A549 (cell line): ENCODE results near the gene PTRHD1. TPM values are rescaled to one million over a fixed set of nuclear protein-coding genes. Genes with fewer than 3 reads are reported as not detected.
A peak's percentile ranks its signal among the peaks of the same experiment; 100 is the strongest.

Experiments
- ATAC-seq, 2 experiments: fragments of 200-7000 bp in 1 of 2; fragments of >200 bp in 1 of 2; cut with Nextera tagmentation in 1 of 2; cut with Tn5 transposase in 1 of 2; 3 replicates each; pipeline versions ENCODE4 v1.8.0 to v1.9.1; 2018 to 2020; ENCODE audit warnings: mild to moderate bottlenecking in 1 of 2, moderate library complexity in 1 of 2
- CTCF ChIA-PET: fragments of 300-600 bp; sonication (Branson Sonifier 250); formaldehyde crosslinking; extraction: SDS; loops from one replicate; lab custom pipeline; 2021; ENCODE audit warnings: antibody characterized with exemption, inconsistent platforms; lab: Yijun Ruan, JAX
- POLR2A ChIA-PET: fragments of 350-600 bp; formaldehyde crosslinking; extraction: SDS; loops from one replicate; lab custom pipeline; 2021; ENCODE audit warnings: antibody characterized with exemption, inconsistent platforms; lab: Yijun Ruan, JAX
- DNase-seq, 2 experiments: peaks; one replicate each; pipeline versions ENCODE4 v3.0.0 to v3.0.0-alpha.2; 2011 to 2016; ENCODE audit warnings: low read depth in 1 of 2, low spot score in 1 of 2
- FAIRE-seq: peaks from 2 replicates; lab custom pipeline; 2011; peaks lifted over from hg19 to GRCh38; lab: Jason Lieb, UNC
- H3K27ac ChIP-seq, 2 experiments: fragments of >200 bp; sonication (Bioruptor Twin); formaldehyde crosslinking; 3 replicates each; pipeline ENCODE4 v1.5.1; 2016 to 2017
- H3K4me1 ChIP-seq: fragments of >200 bp; sonication (Bioruptor Twin); formaldehyde crosslinking; 3 replicates; pipeline ENCODE4 v1.6.1; 2016
- H3K4me2 ChIP-seq: fragments of >200 bp; sonication (Bioruptor Twin); formaldehyde crosslinking; 3 replicates; pipeline ENCODE4 v1.6.1; 2016
- H3K4me3 ChIP-seq: fragments of >200 bp; sonication (Bioruptor Twin); formaldehyde crosslinking; 3 replicates; pipeline ENCODE4 v1.5.1; 2016
- H3K9me3 ChIP-seq: fragments of >200 bp; sonication (Bioruptor Twin); formaldehyde crosslinking; 3 replicates; pipeline ENCODE4 v1.6.1; 2016
- BHLHE40 ChIP-seq: IDR thresholded peaks from 2 replicates; pipeline ENCODE4 v1.6.1; 2012; ENCODE audit warnings: low read depth, low read length, inconsistent platforms
- CBX2 ChIP-seq: fragments of 200-600 bp; sonication (generic); IDR thresholded peaks from 2 replicates; pipeline ENCODE4 v1.6.1; 2016; ENCODE audit warnings: low read depth, mild to moderate bottlenecking, borderline replicate concordance
- CEBPB ChIP-seq, 2 experiments: fragments of >200 bp in 1 of 2; sonication (Bioruptor Twin) in 1 of 2; formaldehyde crosslinking in 1 of 2; IDR thresholded peaks; 2 replicates each; pipeline ENCODE4 v1.6.1; 2012 to 2016
- EP300 ChIP-seq, 2 experiments: fragments of >200 bp; sonication (Bioruptor Twin); formaldehyde crosslinking; IDR thresholded peaks; 2 replicates in 1 of 2; 3 replicates in 1 of 2; pipeline ENCODE4 v1.6.1; 2016 to 2017
- ESRRA ChIP-seq: fragments of 150-350 bp; IDR thresholded peaks from 2 replicates; pipeline ENCODE4 v1.6.1; 2014; ENCODE audit warnings: mild to moderate bottlenecking, low read length, borderline replicate concordance
- FOSB ChIP-seq: fragments of 250-450 bp; sonication (Bioruptor Pico); IDR thresholded peaks from 2 replicates; pipeline ENCODE4 v1.5.0; 2020; ENCODE audit warnings: mild to moderate bottlenecking, moderate library complexity
- FOXS1 ChIP-seq: fragments of 250-450 bp; sonication (Bioruptor Pico); IDR thresholded peaks from 2 replicates; pipeline ENCODE4 v1.5.0; 2020; ENCODE audit warnings: mild to moderate bottlenecking, moderate library complexity
- GATA3 ChIP-seq: IDR thresholded peaks from 2 replicates; pipeline ENCODE4 v1.6.1; 2012; ENCODE audit warnings: borderline replicate concordance
- HDAC2 ChIP-seq: fragments of 200-600 bp; sonication (generic); IDR thresholded peaks from 2 replicates; pipeline ENCODE4 v1.6.1; 2016
- HOXB5 ChIP-seq: fragments of 250-450 bp; sonication (Bioruptor Pico); IDR thresholded peaks from 2 replicates; pipeline ENCODE4 v1.5.0; 2020; ENCODE audit warnings: mild to moderate bottlenecking, moderate library complexity
- MYC ChIP-seq: IDR thresholded peaks from 2 replicates; pipeline ENCODE4 v1.6.1; 2012; ENCODE audit warnings: mild to moderate bottlenecking, inconsistent platforms, low read length, improper control_type of control experiment, borderline replicate concordance
- NFE2L2 ChIP-seq: fragments of 150-350 bp; conservative IDR thresholded peaks from 2 replicates; pipeline ENCODE4 v1.6.1; 2014; ENCODE audit warnings: low read length
- NPAS2 ChIP-seq: fragments of 250-450 bp; sonication (Bioruptor Pico); IDR thresholded peaks from 2 replicates; pipeline ENCODE4 v1.8.0; 2022; ENCODE audit warnings: mild to moderate bottlenecking, moderate library complexity, borderline replicate concordance
- POLR2AphosphoS2 ChIP-seq: conservative IDR thresholded peaks from 2 replicates; pipeline ENCODE4 v1.6.1; 2012; ENCODE audit warnings: low read length, improper control_type of control experiment, inconsistent platforms
- RARB ChIP-seq: fragments of 250-450 bp; sonication (Bioruptor Pico); IDR thresholded peaks from 2 replicates; pipeline ENCODE4 v1.8.0; 2021; ENCODE audit warnings: mild to moderate bottlenecking, moderate library complexity
- RCOR1 ChIP-seq: fragments of 150-350 bp; IDR thresholded peaks from 2 replicates; pipeline ENCODE4 v1.6.1; 2014; ENCODE audit warnings: antibody characterized with exemption, low read length, low read depth
- TFCP2L1 ChIP-seq: fragments of 250-450 bp; sonication (Bioruptor Pico); IDR thresholded peaks from 2 replicates; pipeline ENCODE4 v1.5.0; 2021; ENCODE audit warnings: mild to moderate bottlenecking
- TP53 ChIP-seq: fragments of 250-450 bp; sonication (Bioruptor Pico); IDR thresholded peaks from 2 replicates; pipeline ENCODE4 v1.5.0; 2021; ENCODE audit warnings: mild to moderate bottlenecking, moderate library complexity
- ZFP36 ChIP-seq: fragments of 450-650 bp; IDR thresholded peaks from 2 replicates; pipeline ENCODE4 v1.6.1; 2014; ENCODE audit warnings: borderline replicate concordance; ENCODE audit not compliant: partially characterized antibody
- ZNF302 ChIP-seq: fragments of 250-450 bp; sonication (Bioruptor Pico); IDR thresholded peaks from 2 replicates; pipeline ENCODE4 v1.9.0; 2021; ENCODE audit warnings: inconsistent platforms, mild to moderate bottlenecking, moderate library complexity
- WGBS: methylation state at CpG from one replicate; pipeline ENCODE4 v1.1.6; 2017; ENCODE audit errors: missing lambda C conversion rate; 5-methylcytosine and 5-hydroxymethylcytosine counted together
- polyA plus RNA-seq, 4 experiments: library from polyadenylated mRNA; depleted of rRNA in 3 of 4; stranded (reverse); fragments of >200 nt; fragmentation: RNase III in 1 of 4; extraction: RNeasy Plus Mini Kit Qiagen cat#74134 plus additional on column Dnase treatment in 1 of 4; gene quantifications; 2 replicates in 3 of 4; 3 replicates in 1 of 4; pipeline ENCODE4 v1.2.3, GENCODE V29; 2011 to 2017
- TF ChIP-seq, protein P1 (sequence below): IDR thresholded peaks from 2 replicates; pipeline ENCODE4 v1.6.1; 2012; ENCODE audit warnings: low read depth, borderline replicate concordance
- TF ChIP-seq, protein P2 (sequence below): fragments of >200 bp; sonication (Bioruptor Twin); formaldehyde crosslinking; IDR thresholded peaks from 2 replicates; pipeline ENCODE4 v1.6.1; 2016
- TF ChIP-seq, protein P3 (sequence below): fragments of 150-350 bp; IDR thresholded peaks from 2 replicates; pipeline ENCODE4 v1.6.1; 2014; ENCODE audit warnings: low read depth, mild to moderate bottlenecking, low read length
- TF ChIP-seq, protein P4 (sequence below): fragments of 200-600 bp; sonication (generic); IDR thresholded peaks from 2 replicates; pipeline ENCODE4 v1.6.1; 2016; ENCODE audit warnings: antibody characterized with exemption, mild to moderate bottlenecking, moderate library complexity

PTRHD1 gene
- polyA plus RNA-seq, 2 of the 4 experiments (the other 2 are of a cell fraction), result 44.9 to 86.6 TPM

DNA sequence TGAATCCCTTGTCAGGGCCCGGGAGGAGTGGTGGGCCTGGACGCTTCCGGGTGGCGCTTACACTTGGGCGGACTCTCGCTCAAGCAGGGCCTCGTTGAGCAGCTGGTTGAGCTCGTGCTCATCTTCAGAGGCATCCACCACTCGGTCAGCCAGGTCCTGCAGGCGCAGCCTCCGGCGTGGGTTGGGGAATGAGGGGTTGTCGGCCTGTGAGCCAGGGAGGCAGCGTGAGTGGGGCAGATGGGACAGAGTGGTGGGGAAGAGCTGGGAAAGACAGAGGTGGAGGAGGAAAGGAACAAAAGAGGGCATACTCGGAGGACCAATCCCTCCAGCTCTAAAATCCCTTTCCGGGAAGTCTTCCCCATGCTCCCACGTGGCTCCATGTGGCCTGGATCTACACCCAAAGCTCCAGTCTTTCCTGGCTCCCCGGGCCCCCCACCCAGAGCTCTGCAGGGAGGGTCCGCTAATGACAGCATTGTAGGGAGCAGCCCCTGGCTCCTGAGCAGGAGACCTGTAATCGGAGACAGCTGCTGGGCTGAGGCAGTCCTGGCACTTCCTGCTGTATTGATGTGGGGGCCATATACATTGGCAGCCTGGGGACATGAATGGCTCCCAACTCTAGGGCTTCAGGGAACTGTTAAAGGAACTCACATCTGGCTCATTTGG, 41.7 kb upstream of the PTRHD1 start:
- 96% methylated on average over 19 of the region's 20 CpGs for WGBS
- FAIRE-seq, result no peak

DNA sequence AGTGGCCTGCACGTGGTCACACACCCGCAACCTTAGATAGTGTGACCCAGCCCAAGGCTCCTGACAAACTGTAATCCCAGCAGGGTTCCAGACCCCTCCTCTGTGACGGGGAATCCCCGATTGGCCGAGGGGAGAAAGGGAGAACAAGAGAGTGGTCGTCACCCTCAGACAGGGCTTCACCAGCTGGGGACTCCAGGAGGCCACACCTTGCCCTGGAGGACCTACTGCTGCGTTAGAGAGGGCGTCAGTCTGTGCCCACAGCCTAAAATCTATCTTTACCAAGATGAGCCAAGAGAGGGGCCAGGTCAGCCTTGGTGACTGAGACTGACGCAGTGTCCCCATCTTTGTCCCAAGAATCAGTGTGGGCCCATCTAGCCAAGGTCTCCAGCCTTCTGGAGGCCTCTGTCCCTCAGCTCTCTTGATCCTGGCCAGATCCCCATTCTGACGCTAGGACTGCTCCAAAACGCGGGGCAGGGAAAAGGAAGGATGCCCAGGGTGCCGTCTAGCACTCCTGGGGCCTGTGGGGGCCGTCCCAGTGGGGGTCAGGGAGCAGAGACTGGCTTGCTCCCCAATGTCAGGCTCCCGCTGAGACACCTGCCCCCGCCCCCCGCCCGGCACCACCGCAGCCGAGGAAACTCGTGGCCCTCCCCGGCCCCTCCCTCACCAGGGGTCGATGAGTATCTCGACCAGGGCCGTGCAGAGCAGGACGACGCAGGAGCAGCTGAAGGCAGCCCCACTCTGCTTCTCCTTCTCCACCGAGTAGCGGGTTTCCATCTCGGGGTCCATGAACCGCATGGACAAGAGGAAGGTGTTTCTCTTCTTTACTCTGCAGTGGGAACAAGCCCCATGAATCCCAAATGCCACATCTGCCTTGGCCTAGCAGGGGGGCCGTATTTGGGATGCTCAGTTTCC, 40.9 kb upstream of the PTRHD1 start:
- POLR2A ChIA-PET, result no interaction called here
- Histone ChIP-seq H3K9me3 (no peaks in the 10 kb centered on the region), H3K4me3 (no peak overlapping the region), H3K4me2 (no peak overlapping the region), H3K27ac (no peak overlapping the region), H3K4me1 (no peaks in the 10 kb centered on the region)
- TF ChIP-seq RARB (no peak), HDAC2 (no peak), EP300 (IDR thresholded peaks at IDR 0.05) (no peak), HOXB5 (CRISPR knock-in tag) (no peak), POLR2AphosphoS2 (no peak)
- TF ChIP-seq, protein P1, sequence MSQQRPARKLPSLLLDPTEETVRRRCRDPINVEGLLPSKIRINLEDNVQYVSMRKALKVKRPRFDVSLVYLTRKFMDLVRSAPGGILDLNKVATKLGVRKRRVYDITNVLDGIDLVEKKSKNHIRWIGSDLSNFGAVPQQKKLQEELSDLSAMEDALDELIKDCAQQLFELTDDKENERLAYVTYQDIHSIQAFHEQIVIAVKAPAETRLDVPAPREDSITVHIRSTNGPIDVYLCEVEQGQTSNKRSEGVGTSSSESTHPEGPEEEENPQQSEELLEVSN, result no peak
- ATAC-seq (no peak), DNase-seq (no peak), FAIRE-seq (no peak)
- CTCF ChIA-PET, result interaction anchor here (0.9 to 2.0 kb wide), 5 partner anchors 10 to 426 kb away, joined by 3 to 13 read pairs (median 3); no protein-coding TSS in a partner anchor
- 90% methylated on average over 25 of the region's 32 CpGs for WGBS

More for the DNA sequence above, 41.7 kb upstream of the PTRHD1 start:
- H3K4me3 ChIP-seq, result no peak overlapping the region
- ATAC-seq, result no peak
- H3K9me3 ChIP-seq, result no peaks in the 10 kb centered on the region
- no peak overlapping the region for H3K4me2 ChIP-seq
- no peak for DNase-seq
- ChIA-PET POLR2A (no interaction called here), CTCF (interaction anchor here (0.9 to 2.0 kb wide), 3 partner anchors 11 to 425 kb away, joined by 3 to 13 read pairs (median 4); no protein-coding TSS in a partner anchor)
- no peaks in the 10 kb centered on the region for H3K4me1 ChIP-seq
- TF ChIP-seq ZFP36 (no peak), TP53 (no peak), NFE2L2 (no peak), GATA3 (no peak), MYC (no peak), FOSB (CRISPR knock-in tag) (no peak), ZNF302 (CRISPR knock-in tag) (no peak), FOXS1 (CRISPR knock-in tag) (no peak)
- TF ChIP-seq, protein P2, sequence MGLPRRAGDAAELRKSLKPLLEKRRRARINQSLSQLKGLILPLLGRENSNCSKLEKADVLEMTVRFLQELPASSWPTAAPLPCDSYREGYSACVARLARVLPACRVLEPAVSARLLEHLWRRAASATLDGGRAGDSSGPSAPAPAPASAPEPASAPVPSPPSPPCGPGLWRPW, result no peak
- TF ChIP-seq, protein P3, sequence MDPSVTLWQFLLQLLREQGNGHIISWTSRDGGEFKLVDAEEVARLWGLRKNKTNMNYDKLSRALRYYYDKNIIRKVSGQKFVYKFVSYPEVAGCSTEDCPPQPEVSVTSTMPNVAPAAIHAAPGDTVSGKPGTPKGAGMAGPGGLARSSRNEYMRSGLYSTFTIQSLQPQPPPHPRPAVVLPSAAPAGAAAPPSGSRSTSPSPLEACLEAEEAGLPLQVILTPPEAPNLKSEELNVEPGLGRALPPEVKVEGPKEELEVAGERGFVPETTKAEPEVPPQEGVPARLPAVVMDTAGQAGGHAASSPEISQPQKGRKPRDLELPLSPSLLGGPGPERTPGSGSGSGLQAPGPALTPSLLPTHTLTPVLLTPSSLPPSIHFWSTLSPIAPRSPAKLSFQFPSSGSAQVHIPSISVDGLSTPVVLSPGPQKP, result no peak
- TF ChIP-seq, all 56 proteins: peak for 0
- H3K27ac ChIP-seq, result no peak overlapping the region

DNA sequence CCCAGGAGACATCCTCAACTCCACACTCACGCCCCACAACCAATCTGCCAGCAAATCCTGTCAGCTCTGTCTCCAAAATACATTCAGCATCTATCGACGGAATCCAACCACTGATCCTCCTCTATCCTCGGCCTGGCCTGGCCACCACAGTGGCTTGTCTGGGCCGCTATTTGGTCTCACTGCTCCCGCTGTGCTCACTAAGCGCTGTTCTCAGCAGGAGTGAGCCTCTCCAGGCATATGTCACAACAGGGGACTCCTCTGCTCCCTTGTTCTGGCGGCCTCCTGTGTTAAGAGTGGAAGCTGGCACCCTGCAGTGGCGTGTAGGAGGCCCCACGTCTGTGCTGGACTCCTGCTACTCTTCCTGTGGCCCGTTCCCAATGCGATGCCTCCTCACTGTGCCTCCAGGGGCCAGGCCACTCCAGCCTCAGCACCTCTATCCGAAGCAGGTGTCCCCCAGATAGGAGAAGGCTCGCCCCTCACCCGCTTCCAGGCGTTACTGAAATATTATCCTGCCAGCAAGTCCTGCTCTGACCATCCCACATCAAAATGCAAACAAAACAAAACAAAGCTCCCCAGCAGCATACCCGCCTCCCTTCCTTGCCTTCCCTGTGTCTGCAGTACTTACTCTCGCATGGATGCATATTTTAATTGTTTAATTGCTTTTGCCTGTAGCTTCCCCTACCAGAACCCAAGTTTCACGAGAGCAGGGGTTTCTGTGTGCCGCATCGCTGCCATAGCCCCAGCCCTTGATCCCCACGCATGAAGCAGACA, 39.9 kb upstream of the PTRHD1 start:
- FAIRE-seq (no peak), DNase-seq (no peak), ATAC-seq (peak in 1 of 2 experiments; percentile 11; a peak in 2 of 6 replicates)
- POLR2A ChIA-PET, result no interaction called here
- Histone ChIP-seq H3K4me3 (no peak overlapping the region), H3K4me2 (no peak overlapping the region), H3K4me1 (no peaks in the 10 kb centered on the region), H3K27ac (no peak overlapping the region), H3K9me3 (no peaks in the 10 kb centered on the region)
- CTCF ChIA-PET, result interaction anchor here (0.9 to 1.5 kb wide), 5 partner anchors 8 to 425 kb away, joined by 3 read pairs; no protein-coding TSS in a partner anchor
- 91% methylated on average over 22 of the region's 22 CpGs for WGBS
- TF ChIP-seq CBX2 (no peak), POLR2AphosphoS2 (no peak), TFCP2L1 (CRISPR knock-in tag) (no peak), ESRRA (no peak), ZNF302 (CRISPR knock-in tag) (no peak), NPAS2 (CRISPR knock-in tag) (no peak), RCOR1 (no peak), FOXS1 (CRISPR knock-in tag) (no peak), CEBPB (IDR thresholded peaks at IDR 0.05) (no peak), BHLHE40 (no peak), MYC (no peak)
- TF ChIP-seq, protein P4, sequence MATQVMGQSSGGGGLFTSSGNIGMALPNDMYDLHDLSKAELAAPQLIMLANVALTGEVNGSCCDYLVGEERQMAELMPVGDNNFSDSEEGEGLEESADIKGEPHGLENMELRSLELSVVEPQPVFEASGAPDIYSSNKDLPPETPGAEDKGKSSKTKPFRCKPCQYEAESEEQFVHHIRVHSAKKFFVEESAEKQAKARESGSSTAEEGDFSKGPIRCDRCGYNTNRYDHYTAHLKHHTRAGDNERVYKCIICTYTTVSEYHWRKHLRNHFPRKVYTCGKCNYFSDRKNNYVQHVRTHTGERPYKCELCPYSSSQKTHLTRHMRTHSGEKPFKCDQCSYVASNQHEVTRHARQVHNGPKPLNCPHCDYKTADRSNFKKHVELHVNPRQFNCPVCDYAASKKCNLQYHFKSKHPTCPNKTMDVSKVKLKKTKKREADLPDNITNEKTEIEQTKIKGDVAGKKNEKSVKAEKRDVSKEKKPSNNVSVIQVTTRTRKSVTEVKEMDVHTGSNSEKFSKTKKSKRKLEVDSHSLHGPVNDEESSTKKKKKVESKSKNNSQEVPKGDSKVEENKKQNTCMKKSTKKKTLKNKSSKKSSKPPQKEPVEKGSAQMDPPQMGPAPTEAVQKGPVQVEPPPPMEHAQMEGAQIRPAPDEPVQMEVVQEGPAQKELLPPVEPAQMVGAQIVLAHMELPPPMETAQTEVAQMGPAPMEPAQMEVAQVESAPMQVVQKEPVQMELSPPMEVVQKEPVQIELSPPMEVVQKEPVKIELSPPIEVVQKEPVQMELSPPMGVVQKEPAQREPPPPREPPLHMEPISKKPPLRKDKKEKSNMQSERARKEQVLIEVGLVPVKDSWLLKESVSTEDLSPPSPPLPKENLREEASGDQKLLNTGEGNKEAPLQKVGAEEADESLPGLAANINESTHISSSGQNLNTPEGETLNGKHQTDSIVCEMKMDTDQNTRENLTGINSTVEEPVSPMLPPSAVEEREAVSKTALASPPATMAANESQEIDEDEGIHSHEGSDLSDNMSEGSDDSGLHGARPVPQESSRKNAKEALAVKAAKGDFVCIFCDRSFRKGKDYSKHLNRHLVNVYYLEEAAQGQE, result no peak
- TF ChIP-seq, protein P2, result no peak
